Sigmoid colon (tissue), 7 donors: ENCODE measurements around the gene NEDD8. TPM values are rescaled to one million over a fixed set of nuclear protein-coding genes. Genes with fewer than 3 reads are reported as not detected.

Source experiments
- DNase-seq: peaks from one replicate; pipeline ENCODE4 v3.0.0-alpha.2; 2019
- H3K27ac ChIP-seq, 4 donors: fragments of 200-600 bp; sonication (generic); one replicate each; pipeline ENCODE4 v1.5.1; 2016 to 2019; ENCODE audit warnings: mild to moderate bottlenecking in 1 of 4
- H3K27me3 ChIP-seq, 3 donors: fragments of 200-600 bp; sonication (generic); one replicate each; pipeline ENCODE4 v1.5.1; 2019; ENCODE audit warnings: mild to moderate bottlenecking in 1 of 3
- H3K36me3 ChIP-seq, 4 donors: fragments of 200-600 bp; sonication (generic); one replicate each; pipeline ENCODE4 v1.5.1; 2016 to 2019
- H3K4me1 ChIP-seq, 4 donors: fragments of 200-600 bp; sonication (generic); one replicate each; pipeline ENCODE4 v1.5.1; 2017 to 2019
- H3K4me3 ChIP-seq, 4 donors: fragments of 200-600 bp; sonication (generic); one replicate each; pipeline ENCODE4 v1.5.1; 2017 to 2019; ENCODE audit warnings: mild to moderate bottlenecking in 2 of 4, moderate library complexity in 1 of 4
- H3K9me3 ChIP-seq, 4 donors: fragments of 200-600 bp in 3 of 4; sonication (generic) in 3 of 4; one replicate each; pipeline versions ENCODE4 v1.5.1 to v1.6.1; 2013 to 2019
- EP300 ChIP-seq, 4 donors: sonication (generic); formaldehyde crosslinking; IDR thresholded peaks; one replicate each; pipeline ENCODE4 v1.6.1; 2017; ENCODE audit warnings: antibody characterized with exemption in 4 of 4
- POLR2A ChIP-seq, 2 donors: fragments of 450-650 bp; IDR thresholded peaks; one replicate each; pipeline ENCODE4 v1.6.1; 2016; ENCODE audit warnings: antibody characterized with exemption in 2 of 2, mild to moderate bottlenecking in 2 of 2, moderate library complexity in 2 of 2
- POLR2AphosphoS5 ChIP-seq, 4 donors: sonication (generic); formaldehyde crosslinking; IDR thresholded peaks; one replicate each; pipeline ENCODE4 v1.6.1; 2017; ENCODE audit warnings: antibody characterized with exemption in 4 of 4
- WGBS, 2 donors: extraction: QIAGEN DNeasy Blood & Tissue Kit; methylation state at CpG; one replicate each; pipeline ENCODE4 v1.1.7; 2013; 5-methylcytosine and 5-hydroxymethylcytosine counted together
- intact Hi-C: fragments of 100-400 bp; cut with DNase I; formaldehyde crosslinking; loops from one replicate; pipeline ENCODE4 v1.15.1; 2023
- polyA plus RNA-seq, 3 donors: library from polyadenylated mRNA; stranded (reverse); fragments of 200-250 nt; gene quantifications; one replicate each; pipeline ENCODE4 v1.2.3, GENCODE V29; 2013
- total RNA-seq, 4 donors: library from RNA; depleted of rRNA; stranded (reverse); fragments of >200 nt; gene quantifications; one replicate each; pipeline ENCODE4 v1.1.0, GENCODE V29; 2016
- TF ChIP-seq, protein P1 (sequence below), 4 experiments: fragments of 450-650 bp in 3 of 4; fragments of 200-600 bp in 1 of 4; IDR thresholded peaks; one replicate each; pipeline ENCODE4 v1.5.1; 2016 to 2019; ENCODE audit warnings: antibody characterized with exemption in 4 of 4, mild to moderate bottlenecking in 3 of 4, moderate library complexity in 2 of 4
- donor health status: healthy with polysubstance abuse.
- donor health status: Bipolar disorder and iron deficiency.
- donor health status: healthy.

Gene NEDD8
- total and polyA plus RNA-seq, 7 donors, result 104 to 243 (median 204) TPM

DNA sequence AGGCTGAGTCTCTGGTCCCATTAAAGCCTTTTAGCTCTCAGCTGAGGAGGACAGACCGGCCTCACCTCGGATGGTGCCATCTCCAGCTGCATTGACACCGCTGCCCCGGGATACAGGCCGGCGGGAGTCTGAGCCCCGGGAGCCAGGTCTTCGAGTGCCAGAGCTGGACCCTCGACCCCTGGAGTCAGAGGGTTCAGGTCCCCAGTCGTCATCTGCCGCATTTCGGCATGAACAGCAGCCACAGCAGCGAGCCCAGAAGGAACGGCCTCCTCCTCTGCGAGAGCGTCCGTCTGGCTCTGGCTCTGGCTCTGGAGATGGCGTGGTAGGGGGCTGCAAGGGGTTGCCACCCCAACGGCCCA lies 29.8 kb upstream of the NEDD8 start:
- Histone ChIP-seq H3K9me3 (no peaks in the 10 kb centered on the region), H3K27me3 (no peaks in the 10 kb centered on the region), H3K4me1 (no peaks in the 10 kb centered on the region), H3K36me3 (peaks cover 0 to 16% (median 0%) of the 10 kb centered on the region in 4 donors), H3K4me3 (no peak overlapping the region), H3K27ac (no peak overlapping the region)
- intact Hi-C loops, result no loop called here
- no peak for DNase-seq
- WGBS, 2 donors, result 94 to 95% methylated on average over 19 of the region's 19 CpGs
- no peak for TF ChIP-seq POLR2AphosphoS5 (IDR thresholded peaks at IDR 0.05)
- no peak for TF ChIP-seq POLR2A (IDR thresholded peaks at IDR 0.05)
- no peak for TF ChIP-seq EP300 (IDR thresholded peaks at IDR 0.05)

DNA sequence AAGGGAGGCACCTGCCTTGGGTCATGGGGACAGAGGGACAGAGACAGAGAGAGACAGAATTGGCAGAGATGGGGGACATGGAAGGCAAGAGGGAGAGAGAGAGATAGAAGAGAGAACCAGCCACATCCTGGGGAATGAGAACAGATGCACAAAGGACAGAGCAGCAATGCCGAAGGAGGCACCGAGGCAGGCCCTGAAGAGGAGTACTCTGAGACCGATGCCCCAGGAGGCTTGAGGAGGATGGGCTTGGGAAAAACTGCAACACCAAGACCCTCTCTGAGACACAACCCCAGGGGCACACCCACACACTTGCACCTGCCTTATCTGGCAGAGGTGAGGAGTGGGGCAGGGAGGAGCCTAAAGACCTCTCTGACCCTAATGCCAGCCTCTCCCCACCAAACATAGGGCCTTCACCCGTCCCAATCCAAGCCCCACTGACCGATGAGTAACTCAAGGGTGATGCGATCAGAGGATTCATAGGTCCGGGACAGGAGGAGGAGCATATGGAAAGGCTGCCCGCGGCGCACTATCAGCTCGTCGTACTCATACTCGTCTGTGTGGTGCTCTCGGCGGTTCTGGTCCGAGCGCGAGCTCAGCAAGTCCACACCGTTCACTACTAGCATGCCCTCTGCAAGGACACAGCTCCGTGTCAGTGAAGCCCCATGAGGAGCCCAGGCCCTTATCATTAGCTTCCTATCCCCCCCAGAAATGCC lies 29.2 kb upstream of the NEDD8 start:
- Histone ChIP-seq H3K9me3 (no peaks in the 10 kb centered on the region), H3K27me3 (no peaks in the 10 kb centered on the region), H3K36me3 (peaks cover 0 to 11% (median 0%) of the 10 kb centered on the region in 4 donors), H3K27ac (no peak overlapping the region), H3K4me1 (no peaks in the 10 kb centered on the region), H3K4me3 (no peak overlapping the region)
- DNase-seq, result no peak
- intact Hi-C loops, result no loop called here
- TF ChIP-seq POLR2A (IDR thresholded peaks at IDR 0.05), result no peak
- TF ChIP-seq, protein P1, sequence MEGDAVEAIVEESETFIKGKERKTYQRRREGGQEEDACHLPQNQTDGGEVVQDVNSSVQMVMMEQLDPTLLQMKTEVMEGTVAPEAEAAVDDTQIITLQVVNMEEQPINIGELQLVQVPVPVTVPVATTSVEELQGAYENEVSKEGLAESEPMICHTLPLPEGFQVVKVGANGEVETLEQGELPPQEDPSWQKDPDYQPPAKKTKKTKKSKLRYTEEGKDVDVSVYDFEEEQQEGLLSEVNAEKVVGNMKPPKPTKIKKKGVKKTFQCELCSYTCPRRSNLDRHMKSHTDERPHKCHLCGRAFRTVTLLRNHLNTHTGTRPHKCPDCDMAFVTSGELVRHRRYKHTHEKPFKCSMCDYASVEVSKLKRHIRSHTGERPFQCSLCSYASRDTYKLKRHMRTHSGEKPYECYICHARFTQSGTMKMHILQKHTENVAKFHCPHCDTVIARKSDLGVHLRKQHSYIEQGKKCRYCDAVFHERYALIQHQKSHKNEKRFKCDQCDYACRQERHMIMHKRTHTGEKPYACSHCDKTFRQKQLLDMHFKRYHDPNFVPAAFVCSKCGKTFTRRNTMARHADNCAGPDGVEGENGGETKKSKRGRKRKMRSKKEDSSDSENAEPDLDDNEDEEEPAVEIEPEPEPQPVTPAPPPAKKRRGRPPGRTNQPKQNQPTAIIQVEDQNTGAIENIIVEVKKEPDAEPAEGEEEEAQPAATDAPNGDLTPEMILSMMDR (IDR thresholded peaks at IDR 0.05), result no peak
- no peak for TF ChIP-seq POLR2AphosphoS5 (IDR thresholded peaks at IDR 0.05)
- no peak for TF ChIP-seq EP300 (IDR thresholded peaks at IDR 0.05)
- 90 to 93% methylated on average over 20 of the region's 20 CpGs for WGBS, 2 donors

DNA sequence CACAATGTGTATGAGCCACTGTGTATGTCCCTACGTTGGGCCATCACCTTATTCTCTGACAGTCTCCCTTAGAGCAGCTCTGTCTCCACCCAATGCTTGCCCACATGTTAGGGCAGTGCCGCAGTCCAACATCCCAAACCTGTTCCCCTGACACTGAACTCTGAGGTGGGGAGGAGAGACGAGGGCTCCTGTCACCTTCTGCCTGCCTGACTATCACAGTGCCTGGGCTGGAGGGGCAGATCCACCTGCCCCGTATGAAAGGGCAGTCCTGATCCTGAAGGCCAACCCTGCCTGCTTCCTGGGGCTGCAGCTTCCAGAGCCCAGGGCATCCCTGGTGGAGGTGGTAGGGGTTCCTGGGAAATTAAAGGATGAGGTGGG lies 28.6 kb upstream of the NEDD8 start:
- Histone ChIP-seq H3K4me3 (no peak overlapping the region), H3K36me3 (peaks cover 0 to 5% (median 0%) of the 10 kb centered on the region in 4 donors), H3K27me3 (no peaks in the 10 kb centered on the region), H3K4me1 (no peaks in the 10 kb centered on the region), H3K27ac (no peak overlapping the region), H3K9me3 (no peaks in the 10 kb centered on the region)
- intact Hi-C loops, result no loop called here
- WGBS, 2 donors, result 80 to 90% methylated on average over 4 of the region's 4 CpGs
- no peak for DNase-seq
- no peak for TF ChIP-seq POLR2AphosphoS5 (IDR thresholded peaks at IDR 0.05)
- TF ChIP-seq, protein P1 (IDR thresholded peaks at IDR 0.05), result no peak
- TF ChIP-seq EP300 (IDR thresholded peaks at IDR 0.05), result no peak
- TF ChIP-seq POLR2A (IDR thresholded peaks at IDR 0.05), result no peak

DNA sequence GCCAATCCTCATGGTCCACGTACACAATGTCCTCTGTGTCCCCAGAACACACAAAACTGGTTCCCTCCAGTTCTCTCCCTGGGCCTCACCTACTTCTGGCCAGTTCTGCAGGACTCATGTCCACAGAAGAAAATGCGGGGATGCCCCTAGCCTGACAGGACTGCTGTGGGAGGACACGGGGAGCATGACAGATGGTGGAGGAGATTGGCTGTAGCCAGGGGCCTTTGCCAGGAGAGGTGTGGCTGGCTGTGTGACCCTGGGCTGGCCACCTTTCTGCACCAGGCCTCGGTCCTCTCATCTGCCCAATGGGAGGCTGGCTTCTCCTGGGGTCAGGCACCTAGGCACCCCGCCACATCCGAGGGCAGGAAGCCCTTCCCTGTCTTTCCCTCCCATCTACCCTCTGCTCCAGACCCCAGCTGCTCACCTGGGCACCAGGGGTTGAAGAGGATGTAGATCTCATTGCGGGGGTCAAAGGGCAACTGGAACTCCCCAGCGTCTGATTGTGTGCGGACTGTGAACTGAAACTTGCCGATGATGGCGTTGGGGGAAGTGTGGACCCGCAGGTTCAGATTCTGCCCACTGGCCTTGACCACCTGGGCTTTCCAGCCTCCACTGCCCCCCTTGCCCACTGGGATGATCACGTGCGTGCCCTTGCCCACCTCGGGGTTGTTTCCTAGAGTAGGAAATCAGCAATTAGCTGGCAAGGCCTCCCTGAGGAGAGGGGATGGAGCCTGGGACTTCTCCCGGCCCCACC lies 28.0 kb upstream of the NEDD8 start:
- Histone ChIP-seq H3K4me1 (no peaks in the 10 kb centered on the region), H3K9me3 (no peaks in the 10 kb centered on the region), H3K27ac (no peak overlapping the region), H3K36me3 (no peaks in the 10 kb centered on the region), H3K4me3 (no peak overlapping the region), H3K27me3 (no peaks in the 10 kb centered on the region)
- TF ChIP-seq POLR2A (IDR thresholded peaks at IDR 0.05) (no peak), POLR2AphosphoS5 (IDR thresholded peaks at IDR 0.05) (no peak), EP300 (IDR thresholded peaks at IDR 0.05) (no peak)
- TF ChIP-seq, protein P1 (IDR thresholded peaks at IDR 0.05), result no peak
- intact Hi-C loops, result no loop called here
- no peak for DNase-seq
- 88 to 90% methylated on average over 16 of the region's 16 CpGs for WGBS, 2 donors

DNA sequence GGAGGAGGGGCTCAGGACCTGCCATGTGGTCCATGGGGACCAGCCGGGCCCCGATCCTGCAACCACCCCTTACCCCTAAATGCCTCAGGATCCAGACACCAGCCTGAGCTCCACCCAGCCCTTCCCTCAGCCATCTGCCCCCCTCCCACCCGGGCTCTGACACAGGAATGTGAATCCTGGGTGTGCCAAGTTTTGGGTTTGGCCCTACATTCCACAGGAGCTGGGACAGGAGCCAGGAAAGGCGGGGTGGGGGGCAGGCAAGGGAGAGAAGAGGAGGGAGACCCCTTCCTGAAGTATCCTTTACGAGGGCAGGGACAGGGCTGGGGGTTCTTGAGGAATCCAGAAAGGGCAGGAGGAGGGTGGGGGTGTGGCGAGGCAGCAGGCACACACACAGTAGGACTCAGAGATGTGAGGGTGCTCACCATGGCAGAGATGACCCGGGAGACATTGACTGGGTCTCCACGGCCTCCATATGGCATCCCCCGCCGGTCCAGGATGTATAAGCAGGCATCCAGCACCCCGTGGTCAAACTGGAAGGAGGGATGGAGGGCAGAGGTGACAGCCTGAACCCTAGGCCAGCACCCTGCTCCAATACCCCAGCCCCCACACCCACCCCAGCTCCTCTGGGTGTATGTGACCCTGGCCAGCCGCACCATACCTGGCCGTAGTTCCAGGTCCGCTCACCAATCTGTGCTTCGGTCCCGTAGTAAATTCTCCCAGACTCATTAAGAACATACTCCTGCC lies 27.3 kb upstream of the NEDD8 start:
- intact Hi-C loops, result no loop called here
- Histone ChIP-seq H3K4me3 (no peak overlapping the region), H3K27me3 (no peaks in the 10 kb centered on the region), H3K9me3 (no peaks in the 10 kb centered on the region), H3K36me3 (no peaks in the 10 kb centered on the region), H3K4me1 (no peaks in the 10 kb centered on the region), H3K27ac (no peak overlapping the region)
- no peak for DNase-seq
- WGBS, 2 donors, result 82 to 87% methylated on average over 16 of the region's 16 CpGs
- TF ChIP-seq, protein P1 (IDR thresholded peaks at IDR 0.05), result no peak
- TF ChIP-seq EP300 (IDR thresholded peaks at IDR 0.05) (no peak), POLR2A (IDR thresholded peaks at IDR 0.05) (no peak), POLR2AphosphoS5 (IDR thresholded peaks at IDR 0.05) (no peak)
